NCI-H345 (cell line): ENCODE results near the gene ECSCR.
"Not testable (repeated sequence)": the region's sequence is repeated elsewhere in the genome, so short reads cannot be mapped to it uniquely, and the experiment has no call there.

ENCODE experiments used
- DNase-seq: peaks from one replicate; lab custom pipeline; 2025; lab: John Stamatoyannopoulos, UW

ECSCR gene

GRCh38 chr5:139446956-139447779 lies 15.4 kb downstream of the ECSCR start:
- no peak for DNase-seq

- DNase-seq = no peak
Observed at GRCh38 chr5:139445325-139446170, 17.0 kb downstream of the ECSCR start.

DNA sequence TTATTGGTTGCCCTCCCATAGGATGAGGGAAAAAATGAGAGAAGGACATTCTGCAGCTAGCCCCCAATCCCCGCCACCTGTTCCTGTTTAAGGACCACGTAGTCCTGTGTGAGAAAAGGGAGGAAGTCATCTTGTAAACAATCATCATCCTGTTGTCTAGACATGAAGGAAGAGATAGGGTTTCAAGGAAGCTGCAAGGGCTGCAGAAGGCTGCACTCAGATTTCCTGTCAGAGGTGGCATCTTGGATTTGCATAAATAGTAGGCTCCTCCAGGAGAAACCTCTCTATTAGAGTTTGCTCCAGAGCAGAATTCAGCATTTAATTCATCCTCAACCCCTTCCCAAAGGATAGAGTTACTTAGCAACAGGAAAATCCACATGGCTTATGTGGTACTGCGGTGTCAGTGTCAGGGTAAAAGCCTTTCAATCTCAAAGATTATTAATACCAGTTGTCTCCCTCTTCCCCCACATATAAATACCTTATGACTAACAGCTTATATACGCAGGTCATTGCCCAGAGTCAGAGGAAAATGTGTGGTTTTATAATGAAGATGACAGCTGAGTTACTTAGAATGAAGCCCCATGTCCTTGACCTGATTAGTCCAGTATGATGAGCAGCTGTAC lies 18.6 kb downstream of the ECSCR start:
- DNase-seq = no peak

GRCh38 chr5:139440416-139440815 lies 22.1 kb downstream of the ECSCR start:
- not testable (repeated sequence) for DNase-seq

GRCh38 chr5:139439013-139439903 lies 23.3 kb downstream of the ECSCR start, which contains the start of gene DNAJC18:
DNAJC18 (minus strand) TSS chr5:139439525; CDS start chr5:139439445, 80 bp downstream.
- DNase-seq = peak; percentile 97

- DNase-seq = no peak
Observed at GRCh38 chr5:139438707-139439012, 23.9 kb downstream of the ECSCR start.

DNA sequence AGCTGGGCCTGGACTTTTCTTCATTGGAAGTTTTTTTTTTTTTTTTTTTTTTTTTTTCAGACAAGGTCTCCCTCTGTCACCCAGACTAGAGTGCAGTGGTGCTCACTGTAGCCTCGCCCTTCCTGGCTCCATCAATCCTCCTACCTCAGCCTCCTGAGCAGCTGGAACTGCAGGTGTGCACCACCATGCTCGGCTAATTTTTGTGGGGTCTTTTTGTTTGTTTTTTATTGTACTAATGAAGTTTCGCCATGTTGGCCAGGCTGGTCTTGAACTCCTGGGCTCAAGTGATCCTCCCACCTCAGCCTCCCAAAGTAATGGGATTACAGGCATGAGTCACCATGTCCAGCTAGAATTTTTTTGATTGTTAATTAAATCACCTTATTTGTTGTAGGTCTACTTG lies 26.9 kb downstream of the ECSCR start:
- DNase-seq = no peak

DNA sequence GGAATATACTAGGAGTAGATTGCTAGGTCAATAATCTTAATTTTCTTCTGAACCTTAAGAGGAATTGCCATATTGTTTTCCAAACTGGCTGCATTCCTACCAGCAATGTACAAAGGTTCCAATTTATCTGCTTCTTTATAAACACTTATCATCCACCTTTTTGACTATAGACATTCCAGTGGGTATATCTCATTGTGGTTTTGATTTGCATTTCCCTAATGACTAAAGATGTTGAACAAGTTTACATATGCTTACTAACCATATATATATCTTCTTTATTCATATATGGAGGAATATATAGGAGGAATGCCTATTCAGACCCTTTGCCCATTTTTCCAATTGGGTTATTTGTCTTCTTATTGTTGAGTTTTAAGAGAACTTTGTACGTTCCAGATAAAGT lies 30.8 kb downstream of the ECSCR start:
- no peak for DNase-seq

DNA sequence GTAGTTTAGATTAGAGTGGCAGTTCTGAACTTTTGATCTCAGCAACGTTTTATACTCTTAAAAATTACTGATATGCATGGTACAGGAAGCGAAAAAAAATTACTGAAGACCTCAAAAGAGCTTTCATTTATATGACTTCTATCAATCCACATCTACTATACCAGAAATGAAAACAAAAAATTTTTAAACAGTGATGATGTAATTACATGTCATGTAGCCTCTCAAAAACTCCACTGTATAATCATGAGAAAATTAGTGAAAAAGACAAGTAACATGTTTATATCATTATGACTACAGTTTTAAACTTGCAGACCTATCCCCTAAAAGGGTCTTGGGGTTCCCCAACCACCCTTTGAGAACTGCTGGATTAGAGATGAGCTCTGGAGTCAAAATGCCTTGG lies 32.5 kb downstream of the ECSCR start:
- no peak for DNase-seq

DNA sequence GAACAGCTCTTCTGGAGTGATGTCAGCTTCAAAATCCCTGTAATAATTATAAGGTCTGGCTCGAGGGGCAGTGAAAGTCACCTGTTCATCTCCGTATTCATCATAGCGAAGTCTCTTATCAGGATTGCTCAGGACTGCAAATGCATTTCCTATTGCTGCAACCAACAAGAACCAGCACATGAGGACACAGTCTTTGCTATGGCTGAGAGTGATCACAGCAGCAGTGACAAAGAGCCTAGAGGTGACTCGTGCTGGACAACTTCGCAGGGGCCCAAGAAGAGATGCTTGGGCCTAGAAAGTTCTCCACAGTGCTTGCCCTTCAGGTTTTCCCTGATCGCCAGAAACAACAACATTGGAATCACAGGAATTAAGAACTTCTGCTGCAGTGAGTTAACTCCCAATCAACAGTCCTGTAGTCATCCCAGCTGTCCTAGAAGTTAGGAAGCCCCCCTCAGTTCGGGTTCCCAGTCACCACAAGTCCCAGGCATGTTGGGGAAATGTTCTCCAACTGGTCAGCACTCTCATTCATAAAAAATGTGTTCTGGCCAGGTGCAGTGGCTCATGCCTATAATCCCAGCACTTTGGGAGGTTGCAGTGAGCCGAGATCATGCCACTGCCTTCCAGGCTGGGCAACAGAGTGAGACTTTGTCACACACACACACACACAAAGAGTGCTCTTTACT lies 36.2 kb downstream of the ECSCR start:
- no peak for DNase-seq

GRCh38 chr5:139425497-139425896 lies 37.0 kb downstream of the ECSCR start:
- DNase-seq = no peak

GRCh38 chr5:139422307-139422893 lies 40.1 kb downstream of the ECSCR start:
- peak; percentile 79 for DNase-seq

DNA sequence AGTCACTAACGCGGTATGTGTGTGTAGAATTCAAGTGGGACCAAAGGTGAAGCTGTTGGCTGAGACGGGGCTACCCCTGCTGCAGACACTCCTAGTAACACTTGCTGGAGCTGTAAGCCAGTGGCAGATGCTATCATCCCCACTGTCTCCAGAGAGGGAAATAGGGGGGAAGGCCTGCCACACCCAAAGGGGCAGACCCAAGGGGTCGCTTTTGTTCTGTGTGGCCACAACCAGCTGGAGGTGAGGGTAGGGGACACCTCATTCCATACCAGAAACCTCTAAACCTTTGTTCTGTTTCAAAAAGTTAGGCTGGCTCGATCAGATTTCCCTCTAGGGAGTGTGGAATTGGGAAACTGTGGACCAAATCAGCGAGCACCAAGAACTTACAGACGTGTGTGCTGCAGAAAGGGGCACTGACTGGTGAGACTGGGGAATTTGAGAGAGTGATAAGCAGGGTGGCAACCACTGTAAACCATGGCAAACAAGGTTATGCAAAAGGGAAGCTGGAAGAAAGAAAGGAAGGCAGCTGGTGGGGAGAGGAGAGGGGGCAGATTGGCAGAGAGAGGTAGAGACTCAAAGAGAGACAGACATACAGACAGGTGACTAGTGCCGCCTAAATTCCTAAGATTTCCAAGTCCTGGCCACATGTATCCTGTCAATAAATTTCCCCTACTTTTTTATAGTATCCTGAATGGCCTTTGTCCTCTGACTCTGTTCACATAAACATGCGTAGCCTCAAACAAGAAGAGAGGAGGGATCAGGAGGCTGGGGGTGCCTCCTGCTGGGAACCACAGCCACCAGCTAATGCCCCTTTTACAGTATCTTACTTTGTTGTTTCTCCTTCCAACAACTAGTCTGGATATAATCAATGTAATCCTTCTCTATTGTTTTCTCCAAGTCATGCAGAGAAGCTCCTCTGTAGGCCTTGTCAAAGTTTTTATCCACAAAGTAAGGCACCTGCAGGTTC lies 43.0 kb downstream of the ECSCR start:
- no peak for DNase-seq

GRCh38 chr5:139418793-139419192 lies 43.8 kb downstream of the ECSCR start:
- DNase-seq = no peak

GRCh38 chr5:139417214-139417613 lies 45.3 kb downstream of the ECSCR start:
- DNase-seq = peak; percentile 87

DNA sequence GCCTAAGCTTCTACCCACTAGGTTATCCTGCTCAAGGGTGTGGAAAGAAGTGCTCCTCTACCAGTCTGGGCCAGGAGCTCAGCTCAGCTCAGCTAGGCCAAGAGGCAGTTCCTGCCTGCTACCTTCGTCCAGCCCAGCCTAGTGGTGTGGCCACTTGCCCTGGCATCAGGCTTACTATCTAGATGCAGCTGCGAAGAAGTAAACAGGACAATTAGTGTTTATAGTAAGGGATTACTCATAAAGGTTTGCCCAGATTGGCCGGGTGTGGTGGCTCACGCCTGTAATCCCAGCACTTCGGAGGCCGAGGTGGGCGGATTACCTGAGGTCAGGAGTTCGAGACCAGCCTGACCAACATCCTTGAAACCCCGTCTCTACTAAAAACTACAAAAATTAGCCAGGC lies 45.9 kb downstream of the ECSCR start:
- no peak for DNase-seq

GRCh38 chr5:139415869-139416268 lies 46.7 kb downstream of the ECSCR start:
- DNase-seq = no peak

DNA sequence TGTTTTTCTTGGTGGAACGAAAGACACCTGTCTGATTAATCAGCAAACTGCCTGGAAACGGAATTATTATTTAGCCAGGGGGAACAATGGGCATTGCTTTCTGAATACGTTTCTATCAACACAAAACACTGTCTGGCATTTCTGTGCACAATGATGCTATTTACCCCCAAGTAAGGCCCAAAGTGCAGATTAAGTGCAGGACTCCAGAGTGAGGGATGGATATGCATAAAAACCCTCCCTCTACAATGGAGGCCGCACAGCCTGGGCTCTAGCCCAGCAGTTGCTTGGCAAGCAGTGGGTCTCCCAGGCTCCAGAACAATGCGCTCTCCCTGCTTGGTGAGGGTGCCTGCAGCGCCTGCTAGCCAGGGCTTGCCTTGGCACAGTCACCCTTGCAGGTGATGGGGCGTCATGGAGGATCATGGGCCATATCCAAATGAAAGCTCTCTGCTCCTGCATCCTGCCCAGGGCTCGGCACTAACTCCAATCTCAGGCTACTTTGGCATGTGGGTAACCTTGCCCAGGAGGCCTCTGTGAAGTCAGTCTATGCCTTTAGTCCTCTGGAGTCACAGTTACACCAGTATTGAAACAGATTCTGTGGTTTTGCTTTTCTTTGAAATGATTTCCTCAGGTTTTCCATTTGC lies 47.2 kb downstream of the ECSCR start:
- DNase-seq = peak; percentile 96

DNA sequence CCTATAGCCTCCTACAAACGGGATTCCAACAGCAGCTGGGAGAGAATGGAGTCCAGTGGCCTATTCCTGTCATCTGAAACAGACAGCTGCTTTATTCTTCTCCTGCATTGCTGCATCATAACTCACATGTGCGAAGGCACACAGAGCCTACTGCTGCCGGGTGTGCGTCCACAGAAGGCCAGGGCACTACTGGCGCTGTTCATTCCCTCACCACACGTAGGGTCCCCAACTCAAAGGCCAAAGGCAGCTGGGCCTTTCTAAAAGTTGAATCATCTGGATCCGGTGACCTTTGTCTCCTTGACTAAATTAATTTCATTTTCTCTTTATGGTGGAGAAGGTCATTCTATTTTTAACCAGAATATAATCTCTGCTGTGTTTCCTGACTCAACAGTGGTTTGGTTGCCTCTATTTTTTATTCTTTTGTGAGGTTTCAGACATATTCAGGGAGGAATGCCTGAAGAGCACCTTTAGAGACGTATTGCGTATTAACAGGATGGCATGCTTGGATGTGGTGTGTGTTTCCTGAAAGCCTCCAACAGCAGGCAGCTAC lies 47.9 kb downstream of the ECSCR start:
- DNase-seq = peak; percentile 47
